ENCODE results near the gene C1orf53. TPM values are rescaled to one million over a fixed set of nuclear protein-coding genes. Genes with fewer than 3 reads are reported as not detected.

Gene C1orf53
- total and polyA plus RNA-seq, 2 of the 4 experiments (the other 2 are of a cell fraction) = 4.8 to 7.0 TPM

- no peak overlapping the region for H2BK15ac ChIP-seq (ENCODE audit: low read depth, low read length)
- ChIA-PET CTCF (interaction anchor here (1.1 kb wide), 1 partner anchor 412 kb away, joined by 3 read pairs; no protein-coding TSS in a partner anchor), POLR2A (ENCODE audit: unreplicated experiment) (no interaction called here)
- no peak overlapping the region for H2AK9ac ChIP-seq (replicated peaks; ENCODE audit: low read depth, low read length, poor library complexity)
- no peak for TF ChIP-seq RAD21 (IDR thresholded peaks at IDR 0.05; ENCODE audit: low read length)
- TF ChIP-seq POLR2A (IDR thresholded peaks at IDR 0.05; ENCODE audit: low read depth, low read length) = no peak
- no peak for TF ChIP-seq MXI1 (IDR thresholded peaks at IDR 0.05; ENCODE audit: borderline replicate concordance, low read depth, low read length)
- no peak for TF ChIP-seq MAFK (IDR thresholded peaks at IDR 0.05; ENCODE audit: low read depth, low read length)
- TF ChIP-seq NFE2L2 (IDR thresholded peaks at IDR 0.05; ENCODE audit: low read depth, low read length) = no peak
- TF ChIP-seq MAZ (IDR thresholded peaks at IDR 0.05; ENCODE audit: borderline replicate concordance, low read depth, low read length) = no peak
- TF ChIP-seq BHLHE40 (IDR thresholded peaks at IDR 0.05; ENCODE audit: low read depth, low read length) = no peak
- TF ChIP-seq ELK1 (IDR thresholded peaks at IDR 0.05; ENCODE audit: borderline replicate concordance, low read depth, low read length) = no peak
- no peak for TF ChIP-seq SMC3 (IDR thresholded peaks at IDR 0.05; ENCODE audit: low read depth, low read length)
- TF ChIP-seq USF2 (IDR thresholded peaks at IDR 0.05; ENCODE audit: low read depth, low read length) = no peak
- no peak for TF ChIP-seq CHD1 (IDR thresholded peaks at IDR 0.05; ENCODE audit: low read depth, low read length)
- no peak for TF ChIP-seq FOS (IDR thresholded peaks at IDR 0.05; ENCODE audit: low read depth, low read length)
- TF ChIP-seq RCOR1 (IDR thresholded peaks at IDR 0.05; ENCODE audit: insufficient replicate concordance, low read length) = no peak
- no peak for TF ChIP-seq CEBPB (IDR thresholded peaks at IDR 0.05; ENCODE audit: low read depth, low read length)
- TF ChIP-seq CTCF (conservative IDR thresholded peaks at IDR 0.05; ENCODE audit: low read depth, low read length) = no peak
- no peak overlapping the region for H4K91ac ChIP-seq (ENCODE audit: insufficient read depth, low read depth, low read length)
- H3K4me1 ChIP-seq (ENCODE audit: control insufficient read depth, insufficient read depth, low read length) = no peaks in the 10 kb centered on the region
- no peak overlapping the region for H3K27ac ChIP-seq (ENCODE audit: insufficient read depth, low read length)
- DNase-seq = no peak
- H4K5ac ChIP-seq (ENCODE audit: low read depth, low read length) = no peak overlapping the region
- H3K9me1 ChIP-seq (ENCODE audit: insufficient read depth, low read length) = no peaks in the 10 kb centered on the region
- H3K4me2 ChIP-seq (ENCODE audit: low read depth, low read length) = no peak overlapping the region
- H3K14ac ChIP-seq (replicated peaks; ENCODE audit: low read depth, low read length) = no peak overlapping the region
- no peaks in the 10 kb centered on the region for H3K79me1 ChIP-seq (ENCODE audit: low read depth in 1 of 2, low read length in 2 of 2)
- intact Hi-C loops (cut with micrococcal nuclease) (no loop called here), dilution Hi-C loops (cut with HindIII; ENCODE audit: low sequenced_read_pairs, unreplicated experiment) (no loop called here), in situ Hi-C loops (cut with MboI; ENCODE audit: low sequenced_read_pairs) (no loop called here)
- H3K4ac ChIP-seq (ENCODE audit: low read depth, low read length) = no peak overlapping the region
- no peak overlapping the region for H2BK5ac ChIP-seq (ENCODE audit: low read depth, low read length, poor library complexity, severe bottlenecking)
- H4K20me1 ChIP-seq (ENCODE audit: insufficient read depth, low read length) = no peaks in the 10 kb centered on the region
- H3K36me3 ChIP-seq (ENCODE audit: control insufficient read depth, insufficient read depth, low read length) = no peaks in the 10 kb centered on the region
- H3K4me3 ChIP-seq (ENCODE audit: insufficient read depth, low read depth, low read length) = no peak overlapping the region
- WGBS, 2 experiments (ENCODE audit: extremely low coverage in 2 of 2, insufficient read length in 1 of 2) = no CpG with 5 or more reads among the region's 8 CpGs
- no peaks in the 10 kb centered on the region for H3K9me3 ChIP-seq (ENCODE audit: control insufficient read depth, insufficient read depth, low read length)
- no peak overlapping the region for H4K8ac ChIP-seq (ENCODE audit: low read depth in 2 of 2, low read length in 2 of 2)
- H2AFZ ChIP-seq (replicated peaks; ENCODE audit: low read length, poor library complexity) = no peak overlapping the region
- H3K56ac ChIP-seq (ENCODE audit: extremely low read depth, insufficient read depth, low read length) = no peak overlapping the region
- H3K23ac ChIP-seq (ENCODE audit: low read depth, low read length) = no peak overlapping the region
- BruUV-seq (replicated peaks) = no TSS peak
- no peak for ATAC-seq (ENCODE audit: low read depth)
- no peak overlapping the region for H3K9ac ChIP-seq (ENCODE audit: low read depth, low read length)
- no peak overlapping the region for H3K18ac ChIP-seq (ENCODE audit: low read depth, low read length)
- H2BK20ac ChIP-seq (ENCODE audit: low read depth, low read length) = no peak overlapping the region
- peaks cover 21% of the 10 kb centered on the region for H3K27me3 ChIP-seq (ENCODE audit: control insufficient read depth, insufficient read depth, low read length)
- no peak overlapping the region for H2BK120ac ChIP-seq (ENCODE audit: low read depth, low read length)
- no peak overlapping the region for H2AK5ac ChIP-seq (ENCODE audit: low read depth, low read length)
Measured at GRCh38 chr1:197927908-197928665, 25.7 kb downstream of the C1orf53 start.
